K562 (cell line): ENCODE data around the gene WDPCP. TPM values are rescaled to one million over a fixed set of nuclear protein-coding genes. Genes with fewer than 3 reads are reported as not detected.

Experiments used
- ATAC-seq: fragments of 200-7000 bp; cut with Tn5 transposase; 3 replicates; pipeline ENCODE4 v1.9.1; 2020; ENCODE audit warnings: moderate library complexity
- BruUV-seq: library from RNA; stranded (reverse); fragments of 400-500 nt; replicated peaks from 2 replicates; lab custom pipeline; 2021; lab: Mats Ljungman, UMichigan
- CTCF ChIA-PET: fragments of 300-600 bp; formaldehyde crosslinking; extraction: SDS; loops from one replicate; lab custom pipeline; 2021; ENCODE audit warnings: low intra/inter-chr PET ratio; lab: Yijun Ruan, JAX
- POLR2A ChIA-PET: fragments of 300-600, 350-650 bp; sonication (Branson Sonifier 250); formaldehyde crosslinking; extraction: SDS; loops from one replicate; lab custom pipeline; 2021; ENCODE audit warnings: antibody characterized with exemption, inconsistent platforms; lab: Yijun Ruan, JAX
- DNase-seq, 4 experiments: peaks; one replicate each; pipeline versions ENCODE4 v3.0.0 to v3.0.0-alpha.2; 2011 to 2018; ENCODE audit warnings: low spot score in 3 of 4, mixed read lengths in 3 of 4; ENCODE audit errors: extremely low read depth in 1 of 4
- FAIRE-seq: peaks from 2 replicates; lab custom pipeline; 2011; peaks lifted over from hg19 to GRCh38; lab: Jason Lieb, UNC
- H2AFZ ChIP-seq: 2 replicates; pipeline ENCODE4 v1.6.0; 2011; ENCODE audit warnings: low read depth, low read length, control low read depth, inconsistent platforms
- H3K27ac ChIP-seq: fragments of 200-600 bp; 3 replicates; pipeline ENCODE4 v1.8.0; 2011; ENCODE audit warnings: low read depth, mild to moderate bottlenecking, control low read depth, inconsistent platforms, low read length, moderate library complexity, mixed read lengths; ENCODE audit errors: extremely low read depth
- H3K27me3 ChIP-seq, 2 experiments: fragments of 300-600 bp in 1 of 2; 2 replicates in 1 of 2; 3 replicates in 1 of 2; pipeline versions ENCODE4 v1.6.0 to v1.8.0; 2011; ENCODE audit warnings: inconsistent platforms in 2 of 2, low read length in 2 of 2, mild to moderate bottlenecking in 1 of 2, mixed read lengths in 1 of 2, moderate library complexity in 1 of 2; ENCODE audit not compliant: control insufficient read depth in 2 of 2, insufficient read depth in 2 of 2
- H3K36me3 ChIP-seq: fragments of 300-600 bp; 3 replicates; pipeline ENCODE4 v1.8.0; 2011; ENCODE audit warnings: mild to moderate bottlenecking, low read length, inconsistent platforms; ENCODE audit not compliant: control insufficient read depth, insufficient read depth
- H3K4me1 ChIP-seq, 2 experiments: fragments of 200-600 bp in 1 of 2; replicated peaks in 1 of 2; 2 replicates in 1 of 2; 3 replicates in 1 of 2; pipeline versions ENCODE4 v1.5.1 to v1.8.0; 2011; ENCODE audit warnings: inconsistent platforms in 2 of 2, low read length in 2 of 2, mild to moderate bottlenecking in 1 of 2, mixed read lengths in 1 of 2, moderate library complexity in 1 of 2; ENCODE audit not compliant: control insufficient read depth in 2 of 2, insufficient read depth in 2 of 2
- H3K4me2 ChIP-seq: 2 replicates; pipeline ENCODE4 v1.6.1; 2011; ENCODE audit warnings: low read length, control low read depth, inconsistent platforms, mixed read lengths; ENCODE audit not compliant: insufficient read depth
- H3K4me3 ChIP-seq: fragments of 200-600 bp; sonication (generic), shearing (Covaris generic); 2 replicates; pipeline ENCODE4 v1.5.1; 2016; ENCODE audit warnings: control low read depth, inconsistent platforms
- H3K79me2 ChIP-seq: fragments of 200-600 bp; 3 replicates; pipeline ENCODE4 v1.8.0; 2011; ENCODE audit warnings: low read length, inconsistent platforms; ENCODE audit not compliant: control insufficient read depth, insufficient read depth
- H3K9ac ChIP-seq, 2 experiments: 2 replicates each; pipeline versions ENCODE4 v1.6.0 to v1.6.1; 2011; ENCODE audit warnings: low read depth in 2 of 2, low read length in 2 of 2, control low read depth in 1 of 2, inconsistent platforms in 1 of 2, mild to moderate bottlenecking in 1 of 2, mixed read lengths in 1 of 2; ENCODE audit not compliant: insufficient read depth in 1 of 2
- H3K9me1 ChIP-seq: one replicate; pipeline ENCODE4 v1.6.0; 2011; ENCODE audit warnings: inconsistent platforms, mild to moderate bottlenecking, low read length, moderate library complexity; ENCODE audit not compliant: control insufficient read depth, insufficient read depth
- H3K9me3 ChIP-seq: replicated peaks from 2 replicates; pipeline ENCODE4 v1.5.1; 2011; ENCODE audit warnings: low read depth, low read length, inconsistent platforms; ENCODE audit not compliant: control insufficient read depth, insufficient read depth
- H4K20me1 ChIP-seq: replicated peaks from 2 replicates; pipeline ENCODE4 v1.6.1; 2011; ENCODE audit warnings: low read length, inconsistent platforms, mixed read lengths; ENCODE audit not compliant: control insufficient read depth, insufficient read depth
- C11orf30 ChIP-seq: fragments of 450-650 bp; IDR thresholded peaks from 2 replicates; pipeline ENCODE4 v1.6.1; 2016; ENCODE audit warnings: low read depth, mild to moderate bottlenecking
- NEUROD1 ChIP-seq: fragments of 150-350 bp; IDR thresholded peaks from 2 replicates; pipeline ENCODE4 v1.6.1; 2014; ENCODE audit warnings: borderline replicate concordance, low read length, low read depth; ENCODE audit not compliant: partially characterized antibody
- SMARCC2 ChIP-seq: fragments of 450-650 bp; IDR thresholded peaks from 2 replicates; pipeline ENCODE4 v1.6.1; 2017; ENCODE audit warnings: antibody characterized with exemption, moderate library complexity, mild to moderate bottlenecking, low read depth
- ZFP30 ChIP-seq: fragments of 250-450 bp; sonication (Bioruptor Pico); IDR thresholded peaks from 2 replicates; pipeline ENCODE4 v1.8.0; 2022; ENCODE audit warnings: moderate library complexity, mild to moderate bottlenecking, inconsistent platforms, borderline replicate concordance
- ZNF316 ChIP-seq: fragments of 450-650 bp; IDR thresholded peaks from 2 replicates; pipeline ENCODE4 v1.6.1; 2016
- WGBS: fragments of 100-300 bp; shearing (Covaris generic); methylation state at CpG from one replicate; pipeline ENCODE4 v1.1.6; 2016; ENCODE audit warnings: low coverage, mixed read lengths; ENCODE audit not compliant: insufficient coverage; ENCODE audit errors: missing lambda C conversion rate; 5-methylcytosine and 5-hydroxymethylcytosine counted together
- in situ Hi-C: fragments of 300-500 bp; cut with MboI; formaldehyde crosslinking; loops from 4 replicates; pipeline ENCODE4 v1.15.0; 2018; ENCODE audit warnings: inconsistent platforms, mixed read lengths
- intact Hi-C: fragments of 100-400 bp; cut with micrococcal nuclease; formaldehyde crosslinking; loops from 2 replicates; pipeline ENCODE4 v1.14.2; 2022
- polyA plus RNA-seq, 8 experiments: library from polyadenylated mRNA; depleted of rRNA in 4 of 8; stranded (reverse) in 5 of 8; unstranded in 3 of 8; fragments of >200 nt; fragmentation: Nextera tagmentation in 2 of 8; fragmentation: Illumina TruSeq in 1 of 8; extraction: Ambion mirVana in 2 of 8; extraction: Trizol in 1 of 8; gene quantifications; 2 replicates each; pipeline versions ENCODE4 v1.2.1 to v1.2.3, GENCODE V29; 2011 to 2014; ENCODE audit warnings: inconsistent platforms in 1 of 8, missing spikeins in 1 of 8
- total RNA-seq, 7 experiments: library from RNA; depleted of rRNA in 6 of 7; stranded (reverse); fragments of >200 nt in 6 of 7; fragmentation: Illumina TruSeq in 2 of 7; extraction: Trizol in 2 of 7; gene quantifications; 2 replicates each; pipeline versions ENCODE4 v1.2.1 to v1.2.3, GENCODE V29; 2011 to 2021; ENCODE audit warnings: low replicate concordance in 1 of 7
- TF ChIP-seq, protein P1 (sequence below): fragments of 450-650 bp; conservative IDR thresholded peaks from 2 replicates; pipeline ENCODE4 v1.6.1; 2016; ENCODE audit warnings: missing genetic modification characterization, low read depth, mild to moderate bottlenecking, missing compliant biosample characterization, moderate library complexity

Gene WDPCP
- total and polyA plus RNA-seq, 9 of the 15 experiments (the other 6 are each of a cell fraction or from before 2014, with no cell fraction given) = 1.4 to 6.4 (median 5.5) TPM

GRCh38 chr2:63582873-63583272, 5.4 kb downstream of the WDPCP start:
- H3K4me1 ChIP-seq = no peaks in the 10 kb centered on the region; a peak in 1 of 5 replicates
- H3K4me2 ChIP-seq = 0 out of 2 replicates have a peak overlapping the region, but pooled peaks have one; percentile 23
- BruUV-seq = no TSS peak
- H2AFZ ChIP-seq = peak overlapping the region; percentile 75
- TF ChIP-seq C11orf30 = peak; percentile 47; the same call in 1 of the 2 replicates
- TF ChIP-seq NEUROD1 = no peak
- TF ChIP-seq ZNF316 = peak; percentile 74
- TF ChIP-seq SMARCC2 = no peak
- ChIA-PET CTCF (no interaction called here), POLR2A (no interaction called here)
- FAIRE-seq = no peak
- H3K9me3 ChIP-seq = no peaks in the 10 kb centered on the region
- DNase-seq = no peak
- H3K36me3 ChIP-seq = no peaks in the 10 kb centered on the region
- peak overlapping the region; percentile 50; the same call in 2 of the 3 replicates for H3K27ac ChIP-seq
- peaks cover 16% of the 10 kb centered on the region for H3K79me2 ChIP-seq
- H3K27me3 ChIP-seq = no peaks in the 10 kb centered on the region
- H4K20me1 ChIP-seq = no peaks in the 10 kb centered on the region
- H3K4me3 ChIP-seq = no peak overlapping the region
- peak overlapping the region in 1 of 2 experiments; percentile 49; a peak in 2 of 4 replicates for H3K9ac ChIP-seq
- 33% methylated on average over 1 of the region's 1 CpG for WGBS
- intact Hi-C loops = loop anchor here (10.0 kb wide), 1 partner anchor 262 kb away; the partner anchor contains the start of gene UGP2
- in situ Hi-C loops = no loop called here
- no peak for ATAC-seq
- no peaks in the 10 kb centered on the region for H3K9me1 ChIP-seq

- Histone ChIP-seq H3K9me3 (no peaks in the 10 kb centered on the region), H3K4me1 (no peaks in the 10 kb centered on the region; a peak in 1 of 5 replicates), H4K20me1 (no peaks in the 10 kb centered on the region), H3K4me2 (peak overlapping the region; percentile 25; the same call in 1 of the 2 replicates), H2AFZ (peak overlapping the region; percentile 63), H3K27me3 (no peaks in the 10 kb centered on the region), H3K27ac (0 out of 3 replicates have a peak overlapping the region, but pooled peaks have one; percentile 3), H3K79me2 (peaks cover 3% of the 10 kb centered on the region; the same call in 1 of the 3 replicates), H3K4me3 (no peak overlapping the region), H3K9me1 (no peaks in the 10 kb centered on the region), H3K36me3 (no peaks in the 10 kb centered on the region), H3K9ac (no peak overlapping the region)
- ChIA-PET CTCF (no interaction called here), POLR2A (interaction anchor here (0.6 to 0.7 kb wide), 2 partner anchors 12 to 31 kb away, joined by 3 read pairs; no protein-coding TSS in a partner anchor)
- in situ Hi-C loops = no loop called here
- TF ChIP-seq, protein P1, sequence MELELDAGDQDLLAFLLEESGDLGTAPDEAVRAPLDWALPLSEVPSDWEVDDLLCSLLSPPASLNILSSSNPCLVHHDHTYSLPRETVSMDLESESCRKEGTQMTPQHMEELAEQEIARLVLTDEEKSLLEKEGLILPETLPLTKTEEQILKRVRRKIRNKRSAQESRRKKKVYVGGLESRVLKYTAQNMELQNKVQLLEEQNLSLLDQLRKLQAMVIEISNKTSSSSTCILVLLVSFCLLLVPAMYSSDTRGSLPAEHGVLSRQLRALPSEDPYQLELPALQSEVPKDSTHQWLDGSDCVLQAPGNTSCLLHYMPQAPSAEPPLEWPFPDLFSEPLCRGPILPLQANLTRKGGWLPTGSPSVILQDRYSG (tag) = no peak
- TF ChIP-seq ZFP30 (CRISPR knock-in tag) = no peak
- intact Hi-C loops = loop anchor here (10.0 kb wide), 1 partner anchor 263 kb away; the partner anchor contains the start of gene UGP2
- DNase-seq = no peak
- 54% methylated on average over 5 of the region's 5 CpGs for WGBS
- peak; percentile 41 for ATAC-seq
- no peak for FAIRE-seq
- BruUV-seq = no TSS peak
These were observed 6.8 kb downstream of the WDPCP start for GRCh38 chr2:63581298-63581961.
